Breast epithelium (tissue), 4 donors: Measurements from ENCODE around the gene KCNH1. TPM values are rescaled to one million over a fixed set of nuclear protein-coding genes. Genes with fewer than 3 reads are reported as not detected.

Experiments used
- DNase-seq, 2 donors: peaks; one replicate each; pipeline ENCODE4 v3.0.0-alpha.2; 2019; ENCODE audit warnings: low spot score in 2 of 2
- H3K27ac ChIP-seq, 2 donors: fragments of 200-600 bp; sonication (generic) in 1 of 2; one replicate each; pipeline ENCODE4 v1.5.1; 2016 to 2019; ENCODE audit warnings: mild to moderate bottlenecking in 1 of 2
- H3K27me3 ChIP-seq, 2 donors: fragments of 200-600 bp; sonication (generic) in 1 of 2; one replicate each; pipeline versions ENCODE4 v1.5.1 to v1.6.0; 2017 to 2019; ENCODE audit warnings: control low read depth in 1 of 2, mild to moderate bottlenecking in 1 of 2
- H3K36me3 ChIP-seq: fragments of 200-600 bp; one replicate; pipeline ENCODE4 v1.5.1; 2019
- H3K4me1 ChIP-seq, 2 donors: fragments of 200-600 bp; sonication (generic); one replicate each; pipeline ENCODE4 v1.5.1; 2016 to 2019; ENCODE audit warnings: control low read depth in 1 of 2
- H3K4me3 ChIP-seq, 3 donors: fragments of 200-600 bp; sonication (generic); 1 replicate in 2 of 3; 2 replicates in 1 of 3; pipeline ENCODE4 v1.5.1; 2016 to 2019; ENCODE audit warnings: mild to moderate bottlenecking in 3 of 3, moderate library complexity in 2 of 3
- H3K9me3 ChIP-seq, 2 donors: fragments of 200-600 bp; sonication (generic) in 1 of 2; one replicate each; pipeline ENCODE4 v1.5.1; 2016 to 2019; ENCODE audit warnings: control low read depth in 1 of 2
- CTCF ChIP-seq, 3 donors: fragments of 450-650 bp; IDR thresholded peaks; one replicate each; pipeline ENCODE4 v1.5.1; 2016 to 2017; ENCODE audit warnings: antibody characterized with exemption in 3 of 3, mild to moderate bottlenecking in 3 of 3, moderate library complexity in 3 of 3
- POLR2A ChIP-seq: fragments of 450-650 bp; IDR thresholded peaks from one replicate; pipeline ENCODE4 v1.6.1; 2016; ENCODE audit warnings: antibody characterized with exemption, mild to moderate bottlenecking, moderate library complexity
- POLR2AphosphoS5 ChIP-seq, 3 donors: sonication (generic); formaldehyde crosslinking; IDR thresholded peaks; one replicate each; pipeline ENCODE4 v1.6.1; 2017; ENCODE audit warnings: antibody characterized with exemption in 3 of 3
- intact Hi-C: fragments of 100-400 bp; cut with DNase I; formaldehyde crosslinking; loops from one replicate; pipeline ENCODE4 v1.15.1; 2023; ENCODE audit warnings: low total_unique reads
- total RNA-seq, 3 donors: library from RNA; depleted of rRNA; stranded (reverse); fragments of >200 nt; gene quantifications; one replicate each; pipeline ENCODE4 v1.1.0, GENCODE V29; 2016

KCNH1 gene
- total RNA-seq, 3 donors from 2014 or later: 0.32 to 1.3 TPM; not detected in 1

GRCh38 chr1:210678306-210678705 is 455.6 kb downstream of the KCNH1 start:
- TF ChIP-seq POLR2A: no peak
- no peak for TF ChIP-seq CTCF (IDR thresholded peaks at IDR 0.05)
- no peak for TF ChIP-seq POLR2AphosphoS5 (IDR thresholded peaks at IDR 0.05)
- intact Hi-C loops: no loop called here
- no peaks in the 10 kb centered on the region for H3K9me3 ChIP-seq
- H3K4me1 ChIP-seq: no peaks in the 10 kb centered on the region
- no peak for DNase-seq
- no peak overlapping the region for H3K27ac ChIP-seq
- no peaks in the 10 kb centered on the region for H3K27me3 ChIP-seq
- no peak overlapping the region for H3K4me3 ChIP-seq
- no peaks in the 10 kb centered on the region for H3K36me3 ChIP-seq

GRCh38 chr1:210677533-210677932 is 456.4 kb downstream of the KCNH1 start:
- Histone ChIP-seq H3K27me3 (no peaks in the 10 kb centered on the region), H3K36me3 (no peaks in the 10 kb centered on the region), H3K27ac (no peak overlapping the region), H3K4me3 (no peak overlapping the region), H3K9me3 (no peaks in the 10 kb centered on the region), H3K4me1 (no peaks in the 10 kb centered on the region)
- no peak for DNase-seq
- intact Hi-C loops: no loop called here
- TF ChIP-seq POLR2AphosphoS5 (IDR thresholded peaks at IDR 0.05) (no peak), CTCF (IDR thresholded peaks at IDR 0.05) (no peak), POLR2A (no peak)

DNA sequence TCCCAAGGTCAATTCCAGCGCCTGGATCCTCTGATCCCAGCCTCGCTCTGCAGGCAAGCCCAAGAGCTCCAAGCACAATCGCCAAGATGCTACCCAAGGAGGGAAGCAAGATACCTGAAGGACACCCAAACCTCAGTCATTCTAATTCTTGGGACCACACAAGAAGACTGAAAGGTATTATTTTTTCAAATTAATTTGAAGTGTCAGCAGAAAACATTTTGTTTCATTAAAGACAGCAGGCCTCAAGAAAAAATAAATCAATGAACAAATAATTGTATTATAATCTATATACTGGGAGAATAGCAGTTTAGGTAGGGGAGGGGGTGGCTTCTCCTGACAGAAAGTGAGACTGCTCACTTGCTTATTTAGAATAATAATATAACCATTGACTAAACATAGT is 457.4 kb downstream of the KCNH1 start:
- Histone ChIP-seq H3K27ac (no peak overlapping the region), H3K4me1 (no peaks in the 10 kb centered on the region), H3K4me3 (no peak overlapping the region), H3K9me3 (no peaks in the 10 kb centered on the region), H3K36me3 (no peaks in the 10 kb centered on the region), H3K27me3 (no peaks in the 10 kb centered on the region)
- intact Hi-C loops: no loop called here
- DNase-seq: no peak
- TF ChIP-seq CTCF (IDR thresholded peaks at IDR 0.05): no peak

DNA sequence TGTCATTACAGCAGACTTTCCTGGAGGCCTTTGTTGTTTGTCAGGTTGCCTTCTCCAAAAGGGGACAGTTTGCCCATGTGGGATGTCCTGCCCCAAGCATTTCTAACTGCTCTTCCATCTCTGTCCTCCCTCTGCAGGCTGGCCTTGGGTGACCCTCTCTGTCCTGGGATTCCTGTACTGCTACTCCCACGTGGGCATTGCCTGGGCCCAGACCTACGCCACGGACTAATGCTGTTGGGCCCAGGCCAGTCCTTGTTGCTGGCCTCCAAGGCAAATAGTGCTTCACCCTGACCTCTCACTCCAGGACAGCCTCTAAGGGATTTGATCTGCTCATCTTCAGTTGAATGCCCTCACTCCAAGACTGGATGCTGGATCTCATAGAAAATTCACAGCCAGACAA is 459.8 kb downstream of the KCNH1 start:
- intact Hi-C loops: loop anchor here (5.0 kb wide), 1 partner anchor 1122 kb away; no protein-coding TSS in a partner anchor
- no peaks in the 10 kb centered on the region for H3K27me3 ChIP-seq
- no peak for DNase-seq

DNA sequence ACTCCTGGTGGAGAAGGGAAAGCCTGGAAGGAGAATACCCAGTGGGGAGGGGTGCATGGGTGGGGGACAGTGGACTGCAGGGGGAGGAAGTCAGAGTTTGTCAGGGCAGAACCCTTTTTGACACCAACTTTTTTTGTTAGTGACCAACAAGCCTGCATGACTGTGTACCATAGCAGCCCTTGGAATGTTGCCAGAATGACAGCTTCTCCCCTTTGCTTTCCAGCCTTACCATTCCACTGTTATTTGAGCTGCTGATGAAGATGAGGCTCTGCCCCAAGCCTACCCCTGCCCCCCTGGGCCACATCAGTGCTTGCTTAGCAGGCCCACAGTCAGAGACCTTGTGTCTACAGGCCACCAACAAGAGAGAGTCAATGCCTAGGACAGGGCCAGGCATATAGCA is 464.0 kb downstream of the KCNH1 start:
- no peaks in the 10 kb centered on the region for H3K36me3 ChIP-seq
- H3K27me3 ChIP-seq: no peaks in the 10 kb centered on the region
- no peak overlapping the region for H3K4me3 ChIP-seq
- H3K27ac ChIP-seq: no peak overlapping the region
- no peak for TF ChIP-seq POLR2AphosphoS5 (IDR thresholded peaks at IDR 0.05)
- TF ChIP-seq CTCF (IDR thresholded peaks at IDR 0.05): no peak
- no peak for TF ChIP-seq POLR2A
- H3K9me3 ChIP-seq: no peaks in the 10 kb centered on the region
- intact Hi-C loops: loop anchor here (5.0 kb wide), 1 partner anchor 1118 kb away; no protein-coding TSS in a partner anchor
- H3K4me1 ChIP-seq: no peaks in the 10 kb centered on the region
- DNase-seq: no peak

More for the DNA sequence above, 459.8 kb downstream of the KCNH1 start:
- Histone ChIP-seq H3K36me3 (no peaks in the 10 kb centered on the region), H3K4me1 (no peaks in the 10 kb centered on the region), H3K9me3 (no peaks in the 10 kb centered on the region), H3K27ac (no peak overlapping the region), H3K4me3 (no peak overlapping the region)
- TF ChIP-seq POLR2A: no peak
- no peak for TF ChIP-seq CTCF (IDR thresholded peaks at IDR 0.05)
- TF ChIP-seq POLR2AphosphoS5 (IDR thresholded peaks at IDR 0.05): no peak
